Measurements from ENCODE around the gene LPP. TPM values are rescaled to one million over a fixed set of nuclear protein-coding genes. Genes with fewer than 3 reads are reported as not detected.

LPP gene
- total RNA-seq, 2 experiments from 2014 or later = 49.6 to 54.3 TPM

- ATAC-seq (ENCODE audit: low read depth) (no peak), DNase-seq (no peak)
- Mint-ChIP-seq H3K4me3 (no peak overlapping the region), H3K9me3 (no peaks in the 10 kb centered on the region), H3K27me3 (no peaks in the 10 kb centered on the region), H3K36me3 (peaks cover 18% of the 10 kb centered on the region), H3K4me1 (peaks cover 2% of the 10 kb centered on the region), H3K27ac (no peak overlapping the region)
- POLR2A ChIA-PET = no interaction called here
These were observed 197.7 kb downstream of the LPP start for GRCh38 chr3:188351648-188352047.

GRCh38 chr3:188352196-188352927 is 198.4 kb downstream of the LPP start:
- H3K36me3 Mint-ChIP-seq = peaks cover 18% of the 10 kb centered on the region
- no peak overlapping the region for H3K27ac Mint-ChIP-seq
- POLR2A ChIA-PET = no interaction called here
- DNase-seq = no peak
- H3K27me3 Mint-ChIP-seq = no peaks in the 10 kb centered on the region
- H3K9me3 Mint-ChIP-seq = no peaks in the 10 kb centered on the region
- no peak overlapping the region for H3K4me3 Mint-ChIP-seq
- ATAC-seq (ENCODE audit: low read depth) = no peak
- peaks cover 2% of the 10 kb centered on the region for H3K4me1 Mint-ChIP-seq

- H3K4me3 Mint-ChIP-seq = no peak overlapping the region
- ATAC-seq (ENCODE audit: low read depth) (no peak), DNase-seq (no peak)
- H3K36me3 Mint-ChIP-seq = peaks cover 12% of the 10 kb centered on the region
- H3K9me3 Mint-ChIP-seq = no peaks in the 10 kb centered on the region
- no peak overlapping the region for H3K27ac Mint-ChIP-seq
- POLR2A ChIA-PET = no interaction called here
- H3K27me3 Mint-ChIP-seq = no peaks in the 10 kb centered on the region
- H3K4me1 Mint-ChIP-seq = peaks cover 5% of the 10 kb centered on the region
These were observed 199.5 kb downstream of the LPP start for GRCh38 chr3:188353426-188353825.

- peak overlapping the region; percentile 67 for H3K27ac Mint-ChIP-seq
- ATAC-seq (ENCODE audit: low read depth) (peak; percentile 90), DNase-seq (no peak)
- H3K36me3 Mint-ChIP-seq = peaks cover 15% of the 10 kb centered on the region
- H3K4me1 Mint-ChIP-seq = peaks cover 35% of the 10 kb centered on the region
- H3K4me3 Mint-ChIP-seq = peak overlapping the region; percentile 74
- H3K27me3 Mint-ChIP-seq = no peaks in the 10 kb centered on the region
- H3K9me3 Mint-ChIP-seq = no peaks in the 10 kb centered on the region
- POLR2A ChIA-PET = interaction anchor here (0.8 to 1.2 kb wide), 4 partner anchors 11 to 619 kb away, joined by 3 to 8 read pairs (median 6); partner anchors contain the start of gene BCL6
These were observed 205.0 kb downstream of the LPP start for GRCh38 chr3:188358787-188359493.

- Mint-ChIP-seq H3K4me3 (peak overlapping the region; percentile 10), H3K4me1 (peaks cover 34% of the 10 kb centered on the region), H3K9me3 (no peaks in the 10 kb centered on the region), H3K36me3 (peaks cover 20% of the 10 kb centered on the region), H3K27me3 (no peaks in the 10 kb centered on the region), H3K27ac (peak overlapping the region; percentile 10)
- no peak for ATAC-seq (ENCODE audit: low read depth)
- POLR2A ChIA-PET = no interaction called here
- no peak for DNase-seq
These were observed 206.5 kb downstream of the LPP start for GRCh38 chr3:188360364-188360881.

GRCh38 chr3:188361888-188362287 is 207.9 kb downstream of the LPP start:
- ATAC-seq (ENCODE audit: low read depth) = no peak
- POLR2A ChIA-PET = no interaction called here
- H3K9me3 Mint-ChIP-seq = no peaks in the 10 kb centered on the region
- H3K27me3 Mint-ChIP-seq = no peaks in the 10 kb centered on the region
- peaks cover 34% of the 10 kb centered on the region for H3K4me1 Mint-ChIP-seq
- H3K27ac Mint-ChIP-seq = peak overlapping the region; percentile 42
- DNase-seq = no peak
- peaks cover 19% of the 10 kb centered on the region for H3K36me3 Mint-ChIP-seq
- no peak overlapping the region for H3K4me3 Mint-ChIP-seq

- Mint-ChIP-seq H3K27ac (peak overlapping the region; percentile 18), H3K27me3 (no peaks in the 10 kb centered on the region), H3K36me3 (peaks cover 17% of the 10 kb centered on the region), H3K9me3 (no peaks in the 10 kb centered on the region), H3K4me1 (peaks cover 34% of the 10 kb centered on the region), H3K4me3 (peak overlapping the region; percentile 72)
- POLR2A ChIA-PET = no interaction called here
- DNase-seq (no peak), ATAC-seq (ENCODE audit: low read depth) (no peak)
These were observed 208.5 kb downstream of the LPP start for GRCh38 chr3:188362405-188362831.

GRCh38 chr3:188365184-188365583 is 211.2 kb downstream of the LPP start:
- peaks cover 18% of the 10 kb centered on the region for H3K4me1 Mint-ChIP-seq
- peaks cover 17% of the 10 kb centered on the region for H3K36me3 Mint-ChIP-seq
- no peak overlapping the region for H3K4me3 Mint-ChIP-seq
- no peak overlapping the region for H3K27ac Mint-ChIP-seq
- no peaks in the 10 kb centered on the region for H3K27me3 Mint-ChIP-seq
- POLR2A ChIA-PET = no interaction called here
- ATAC-seq (ENCODE audit: low read depth) (no peak), DNase-seq (no peak)
- no peaks in the 10 kb centered on the region for H3K9me3 Mint-ChIP-seq

GRCh38 chr3:188365988-188366698 is 212.2 kb downstream of the LPP start:
- H3K36me3 Mint-ChIP-seq = peaks cover 17% of the 10 kb centered on the region
- no peak overlapping the region for H3K4me3 Mint-ChIP-seq
- POLR2A ChIA-PET = no interaction called here
- H3K27me3 Mint-ChIP-seq = no peaks in the 10 kb centered on the region
- no peak for DNase-seq
- peaks cover 15% of the 10 kb centered on the region for H3K4me1 Mint-ChIP-seq
- no peaks in the 10 kb centered on the region for H3K9me3 Mint-ChIP-seq
- no peak overlapping the region for H3K27ac Mint-ChIP-seq
- no peak for ATAC-seq (ENCODE audit: low read depth)

GRCh38 chr3:188367678-188368077 is 213.7 kb downstream of the LPP start:
- H3K4me1 Mint-ChIP-seq = peaks cover 5% of the 10 kb centered on the region
- no peaks in the 10 kb centered on the region for H3K27me3 Mint-ChIP-seq
- POLR2A ChIA-PET = no interaction called here
- H3K4me3 Mint-ChIP-seq = no peak overlapping the region
- H3K27ac Mint-ChIP-seq = no peak overlapping the region
- no peaks in the 10 kb centered on the region for H3K9me3 Mint-ChIP-seq
- ATAC-seq (ENCODE audit: low read depth) = no peak
- no peak for DNase-seq
- peaks cover 17% of the 10 kb centered on the region for H3K36me3 Mint-ChIP-seq

GRCh38 chr3:188369526-188369925 is 215.6 kb downstream of the LPP start:
- Mint-ChIP-seq H3K4me1 (peaks cover 5% of the 10 kb centered on the region), H3K36me3 (peaks cover 13% of the 10 kb centered on the region), H3K27ac (no peak overlapping the region), H3K27me3 (no peaks in the 10 kb centered on the region), H3K4me3 (no peak overlapping the region), H3K9me3 (peaks cover 1% of the 10 kb centered on the region)
- POLR2A ChIA-PET = interaction anchor here (1.1 kb wide), 1 partner anchor 10 kb away, joined by 3 read pairs; no protein-coding TSS in a partner anchor
- DNase-seq (no peak), ATAC-seq (ENCODE audit: low read depth) (no peak)

- ATAC-seq (ENCODE audit: low read depth) (no peak), DNase-seq (no peak)
- POLR2A ChIA-PET = interaction anchor here (0.6 to 1.1 kb wide), 2 partner anchors 11 to 633 kb away, joined by 3 read pairs; no protein-coding TSS in a partner anchor
- H3K36me3 Mint-ChIP-seq = peaks cover 13% of the 10 kb centered on the region
- peaks cover 3% of the 10 kb centered on the region for H3K4me1 Mint-ChIP-seq
- H3K9me3 Mint-ChIP-seq = peaks cover 1% of the 10 kb centered on the region
- H3K27ac Mint-ChIP-seq = no peak overlapping the region
- H3K27me3 Mint-ChIP-seq = no peaks in the 10 kb centered on the region
- no peak overlapping the region for H3K4me3 Mint-ChIP-seq
These were observed 216.3 kb downstream of the LPP start for GRCh38 chr3:188370081-188370830.

- DNase-seq (no peak), ATAC-seq (ENCODE audit: low read depth) (no peak)
- Mint-ChIP-seq H3K27ac (no peak overlapping the region), H3K4me3 (no peak overlapping the region), H3K36me3 (peaks cover 28% of the 10 kb centered on the region), H3K4me1 (peaks cover 1% of the 10 kb centered on the region), H3K9me3 (peaks cover 6% of the 10 kb centered on the region), H3K27me3 (no peaks in the 10 kb centered on the region)
- POLR2A ChIA-PET = no interaction called here
These were observed 224.8 kb downstream of the LPP start for GRCh38 chr3:188378786-188379185.
